BE2C (cell line): Measurements from ENCODE around the gene SARDH.

ENCODE experiments used
- DNase-seq: peaks from one replicate; pipeline ENCODE4 v3.0.0-alpha.2; 2020
- H3K27me3 ChIP-seq: fragments of 250-450 bp; sonication (Bioruptor Pico); 2 replicates; pipeline ENCODE4 v1.5.1; 2020; ENCODE audit warnings: mild to moderate bottlenecking
- H3K36me3 ChIP-seq: fragments of 250-450 bp; sonication (Bioruptor Pico); 2 replicates; pipeline ENCODE4 v1.5.1; 2020; ENCODE audit warnings: mild to moderate bottlenecking
- H3K4me1 ChIP-seq: fragments of 250-450 bp; sonication (Bioruptor Pico); 2 replicates; pipeline ENCODE4 v1.5.1; 2020
- H3K4me3 ChIP-seq: 2 replicates; pipeline ENCODE4 v1.5.1; 2011; ENCODE audit warnings: low read depth, low read length
- H3K9me3 ChIP-seq: fragments of 250-450 bp; sonication (Bioruptor Pico); 2 replicates; pipeline ENCODE4 v1.5.1; 2020
- CTCF ChIP-seq: IDR thresholded peaks from 2 replicates; pipeline ENCODE4 v1.5.1; 2012; ENCODE audit warnings: mild to moderate bottlenecking, low read depth, low read length

Gene SARDH

GRCh38 chr9:133780404-133780945 lies 42.3 kb upstream of the SARDH start:
- Histone ChIP-seq H3K4me3 (no peak overlapping the region), H3K9me3 (no peaks in the 10 kb centered on the region), H3K36me3 (peaks cover 87% of the 10 kb centered on the region), H3K4me1 (peaks cover 7% of the 10 kb centered on the region), H3K27me3 (no peaks in the 10 kb centered on the region)
- no peak for DNase-seq
- TF ChIP-seq CTCF: no peak

- TF ChIP-seq CTCF: no peak
- Histone ChIP-seq H3K4me3 (no peak overlapping the region), H3K27me3 (no peaks in the 10 kb centered on the region), H3K9me3 (no peaks in the 10 kb centered on the region), H3K36me3 (peaks cover 90% of the 10 kb centered on the region), H3K4me1 (peaks cover 7% of the 10 kb centered on the region)
- DNase-seq: no peak
These were observed 41.6 kb upstream of the SARDH start for GRCh38 chr9:133779516-133780403.

GRCh38 chr9:133779081-133779480 lies 40.9 kb upstream of the SARDH start:
- peaks cover 91% of the 10 kb centered on the region for H3K36me3 ChIP-seq
- no peak for TF ChIP-seq CTCF
- H3K4me3 ChIP-seq: no peak overlapping the region
- H3K4me1 ChIP-seq: peaks cover 7% of the 10 kb centered on the region
- H3K27me3 ChIP-seq: no peaks in the 10 kb centered on the region
- peaks cover 3% of the 10 kb centered on the region for H3K9me3 ChIP-seq
- no peak for DNase-seq

- Histone ChIP-seq H3K27me3 (no peaks in the 10 kb centered on the region), H3K4me1 (peaks cover 7% of the 10 kb centered on the region), H3K9me3 (peaks cover 4% of the 10 kb centered on the region), H3K4me3 (no peak overlapping the region), H3K36me3 (peaks cover 95% of the 10 kb centered on the region)
- TF ChIP-seq CTCF: no peak
- no peak for DNase-seq
These were observed 40.3 kb upstream of the SARDH start for GRCh38 chr9:133778336-133779013.

- no peak for TF ChIP-seq CTCF
- DNase-seq: no peak
- Histone ChIP-seq H3K27me3 (no peaks in the 10 kb centered on the region), H3K9me3 (peaks cover 4% of the 10 kb centered on the region), H3K4me1 (peaks cover 4% of the 10 kb centered on the region), H3K4me3 (no peak overlapping the region), H3K36me3 (peaks cover 93% of the 10 kb centered on the region)
These were observed 39.7 kb upstream of the SARDH start for GRCh38 chr9:133777871-133778270.
